Liver (tissue), 9 donors: ENCODE data around the gene IKBKG. TPM values are rescaled to one million over a fixed set of nuclear protein-coding genes. Genes with fewer than 3 reads are reported as not detected.

Experiments used
- DNase-seq: peaks from one replicate; pipeline ENCODE4 v3.0.0-alpha.2; 2017; ENCODE audit warnings: low spot score
- H3K27ac ChIP-seq, 2 donors: one replicate each; pipeline ENCODE4 v1.7.0; 2013; ENCODE audit warnings: inconsistent platforms in 2 of 2, low read length in 2 of 2, control low read depth in 1 of 2, low read depth in 1 of 2, mild to moderate bottlenecking in 1 of 2
- H3K27me3 ChIP-seq, 4 donors: one replicate each; pipeline versions ENCODE4 v1.6.1 to v1.7.0; 2013; ENCODE audit warnings: low read length in 3 of 4, inconsistent platforms in 1 of 4, mild to moderate bottlenecking in 1 of 4, moderate library complexity in 1 of 4; ENCODE audit not compliant: control insufficient read depth in 4 of 4, insufficient read depth in 4 of 4
- H3K36me3 ChIP-seq, 4 donors: one replicate each; pipeline versions ENCODE4 v1.6.1 to v1.7.0; 2013; ENCODE audit warnings: low read length in 3 of 4, mild to moderate bottlenecking in 3 of 4, low read depth in 1 of 4, moderate library complexity in 1 of 4; ENCODE audit not compliant: control insufficient read depth in 4 of 4, insufficient read depth in 3 of 4
- H3K4me1 ChIP-seq, 4 donors: one replicate each; pipeline versions ENCODE4 v1.6.1 to v1.7.0; 2013; ENCODE audit warnings: low read length in 3 of 4, mild to moderate bottlenecking in 3 of 4, moderate library complexity in 1 of 4; ENCODE audit not compliant: control insufficient read depth in 4 of 4, insufficient read depth in 4 of 4
- H3K4me3 ChIP-seq, 3 donors: one replicate each; pipeline versions ENCODE4 v1.6.1 to v1.7.0; 2013; ENCODE audit warnings: low read length in 3 of 3, control low read depth in 1 of 3, low read depth in 1 of 3, mild to moderate bottlenecking in 1 of 3
- H3K9ac ChIP-seq, 2 donors: one replicate each; pipeline ENCODE4 v1.7.0; 2013; ENCODE audit warnings: low read length in 2 of 2, mild to moderate bottlenecking in 2 of 2, moderate library complexity in 2 of 2, control low read depth in 1 of 2, low read depth in 1 of 2
- H3K9me3 ChIP-seq, 4 donors: one replicate each; pipeline versions ENCODE4 v1.6.1 to v1.7.0; 2013; ENCODE audit warnings: low read length in 3 of 4; ENCODE audit not compliant: control insufficient read depth in 4 of 4
- ATF3 ChIP-seq: IDR thresholded peaks from 2 replicates; pipeline ENCODE4 v1.6.1; 2016; ENCODE audit warnings: antibody characterized with exemption
- CTCF ChIP-seq: fragments of 150-350 bp; IDR thresholded peaks from 2 replicates; pipeline ENCODE4 v1.5.1; 2017; ENCODE audit warnings: improper control_type of control experiment, low read depth, low read length; ENCODE audit not compliant: missing input control
- EGR1 ChIP-seq, 2 donors: IDR thresholded peaks; 2 replicates each; pipeline ENCODE4 v1.6.1; 2016 to 2018; ENCODE audit warnings: antibody characterized with exemption in 2 of 2, low read depth in 2 of 2
- FOXA1 ChIP-seq: IDR thresholded peaks from 2 replicates; pipeline ENCODE4 v1.6.1; 2016; ENCODE audit warnings: antibody characterized with exemption
- FOXA2 ChIP-seq: IDR thresholded peaks from 2 replicates; pipeline ENCODE4 v1.6.1; 2016; ENCODE audit warnings: antibody characterized with exemption
- GABPA ChIP-seq, 2 donors: IDR thresholded peaks in 1 of 2; conservative IDR thresholded peaks in 1 of 2; 2 replicates each; pipeline ENCODE4 v1.6.1; 2016; ENCODE audit warnings: antibody characterized with exemption in 2 of 2, mild to moderate bottlenecking in 1 of 2, moderate library complexity in 1 of 2
- HNF4G ChIP-seq: IDR thresholded peaks from 2 replicates; pipeline ENCODE4 v1.6.1; 2016; ENCODE audit warnings: antibody characterized with exemption
- JUND ChIP-seq, 2 donors: IDR thresholded peaks; 2 replicates each; pipeline ENCODE4 v1.6.1; 2016; ENCODE audit warnings: antibody characterized with exemption in 2 of 2
- RAD21 ChIP-seq, 2 donors: IDR thresholded peaks; 2 replicates each; pipeline ENCODE4 v1.6.1; 2016; ENCODE audit warnings: antibody characterized with exemption in 2 of 2, mild to moderate bottlenecking in 2 of 2
- TAF1 ChIP-seq: conservative IDR thresholded peaks from 2 replicates; pipeline ENCODE4 v1.6.1; 2016; ENCODE audit warnings: antibody characterized with exemption, mild to moderate bottlenecking
- YY1 ChIP-seq: IDR thresholded peaks from 2 replicates; pipeline ENCODE4 v1.6.1; 2016; ENCODE audit warnings: antibody characterized with exemption, mild to moderate bottlenecking
- WGBS: extraction: QIAGEN DNeasy Blood & Tissue Kit; methylation state at CpG from one replicate; pipeline ENCODE4 v1.1.7; 2013; 5-methylcytosine and 5-hydroxymethylcytosine counted together
- polyA plus RNA-seq, 2 donors: library from polyadenylated mRNA; stranded (reverse) in 1 of 2; unstranded in 1 of 2; fragments of 200-250 nt in 1 of 2; fragments of >200 nt in 1 of 2; fragmentation: Nextera tagmentation in 1 of 2; extraction: Ambion mirVana in 1 of 2; gene quantifications; one replicate each; pipeline versions ENCODE4 v1.2.1 to v1.2.3, GENCODE V29; 2013 to 2015
- total RNA-seq, 2 donors: library from RNA; depleted of rRNA; stranded (reverse); fragments of >200 nt; gene quantifications; one replicate each; pipeline ENCODE4 v1.2.3, GENCODE V29; 2014
- TF ChIP-seq, protein P1 (sequence below): IDR thresholded peaks from 2 replicates; pipeline ENCODE4 v1.6.1; 2016; ENCODE audit warnings: antibody characterized with exemption
- TF ChIP-seq, protein P2 (sequence below): IDR thresholded peaks from 2 replicates; pipeline ENCODE4 v1.6.1; 2016; ENCODE audit warnings: antibody characterized with exemption
- donor health status: healthy.
- donor health status: healthy.
- donor health status: healthy.
- donor health status: healthy.
- donor health status: healthy.

IKBKG gene
- total and polyA plus RNA-seq, 4 donors = 17.1 to 74.1 (median 36.0) TPM

GRCh38 chrX:154507673-154508383, 39.6 kb upstream of the IKBKG start:
- TF ChIP-seq FOXA2 = no peak
- TF ChIP-seq HNF4G = no peak
- TF ChIP-seq FOXA1 = no peak
- no peak for TF ChIP-seq GABPA (IDR thresholded peaks at IDR 0.05 in 1 of 2, conservative IDR thresholded peaks at IDR 0.05 in 1 of 2)
- TF ChIP-seq TAF1 = no peak
- TF ChIP-seq ATF3 = no peak
- Histone ChIP-seq H3K27ac (no peak overlapping the region), H3K9me3 (peaks cover 0 to 3% (median 0%) of the 10 kb centered on the region in 4 donors), H3K9ac (no peak overlapping the region), H3K4me1 (peaks cover 0 to 4% (median 1%) of the 10 kb centered on the region in 4 donors), H3K36me3 (peaks cover 4 to 26% (median 5%) of the 10 kb centered on the region in 4 donors), H3K4me3 (no peak overlapping the region), H3K27me3 (no peaks in the 10 kb centered on the region)
- WGBS = 92% methylated on average over 24 of the region's 24 CpGs
- no peak for DNase-seq

DNA sequence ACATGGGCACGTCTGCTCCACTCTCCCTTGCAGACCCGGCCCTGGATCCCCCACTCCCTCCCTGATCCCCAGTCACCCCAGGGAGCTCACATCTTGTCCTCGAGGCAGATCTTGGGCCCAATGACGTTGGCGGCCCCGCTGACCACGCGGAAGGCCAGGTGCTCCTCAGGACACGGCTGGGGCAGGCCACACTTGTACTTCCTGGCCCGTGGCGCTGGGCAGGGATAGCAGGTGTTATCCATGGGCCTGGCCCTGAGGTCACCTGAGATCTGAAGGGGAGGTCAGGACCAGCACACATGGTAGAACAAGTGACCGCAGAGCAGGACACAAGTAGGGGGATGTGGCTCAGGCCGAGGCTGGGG, 39.1 kb upstream of the IKBKG start:
- TF ChIP-seq, protein P1, sequence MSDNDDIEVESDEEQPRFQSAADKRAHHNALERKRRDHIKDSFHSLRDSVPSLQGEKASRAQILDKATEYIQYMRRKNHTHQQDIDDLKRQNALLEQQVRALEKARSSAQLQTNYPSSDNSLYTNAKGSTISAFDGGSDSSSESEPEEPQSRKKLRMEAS = no peak
- TF ChIP-seq GABPA (IDR thresholded peaks at IDR 0.05 in 1 of 2, conservative IDR thresholded peaks at IDR 0.05 in 1 of 2) = no peak
- no peak for TF ChIP-seq JUND (IDR thresholded peaks at IDR 0.05)
- no peak for TF ChIP-seq HNF4G
- TF ChIP-seq FOXA1 = no peak
- no peak for TF ChIP-seq RAD21 (IDR thresholded peaks at IDR 0.05)
- no peak for TF ChIP-seq YY1

GRCh38 chrX:154509455-154509854, 38.0 kb upstream of the IKBKG start:
- peaks cover 0 to 3% (median 0%) of the 10 kb centered on the region in 4 donors for H3K9me3 ChIP-seq
- no peak overlapping the region for H3K4me3 ChIP-seq
- peaks cover 3 to 12% (median 5%) of the 10 kb centered on the region in 4 donors for H3K4me1 ChIP-seq
- no peak for DNase-seq
- no peak overlapping the region for H3K27ac ChIP-seq
- H3K27me3 ChIP-seq = no peaks in the 10 kb centered on the region
- H3K9ac ChIP-seq = no peak overlapping the region
- H3K36me3 ChIP-seq = peaks cover 4 to 26% (median 5%) of the 10 kb centered on the region in 4 donors
- TF ChIP-seq TAF1 = no peak
- no peak for TF ChIP-seq GABPA (IDR thresholded peaks at IDR 0.05 in 1 of 2, conservative IDR thresholded peaks at IDR 0.05 in 1 of 2)
- no peak for TF ChIP-seq EGR1 (IDR thresholded peaks at IDR 0.05; ENCODE audit: low read depth in 2 of 2)
- TF ChIP-seq, protein P2, sequence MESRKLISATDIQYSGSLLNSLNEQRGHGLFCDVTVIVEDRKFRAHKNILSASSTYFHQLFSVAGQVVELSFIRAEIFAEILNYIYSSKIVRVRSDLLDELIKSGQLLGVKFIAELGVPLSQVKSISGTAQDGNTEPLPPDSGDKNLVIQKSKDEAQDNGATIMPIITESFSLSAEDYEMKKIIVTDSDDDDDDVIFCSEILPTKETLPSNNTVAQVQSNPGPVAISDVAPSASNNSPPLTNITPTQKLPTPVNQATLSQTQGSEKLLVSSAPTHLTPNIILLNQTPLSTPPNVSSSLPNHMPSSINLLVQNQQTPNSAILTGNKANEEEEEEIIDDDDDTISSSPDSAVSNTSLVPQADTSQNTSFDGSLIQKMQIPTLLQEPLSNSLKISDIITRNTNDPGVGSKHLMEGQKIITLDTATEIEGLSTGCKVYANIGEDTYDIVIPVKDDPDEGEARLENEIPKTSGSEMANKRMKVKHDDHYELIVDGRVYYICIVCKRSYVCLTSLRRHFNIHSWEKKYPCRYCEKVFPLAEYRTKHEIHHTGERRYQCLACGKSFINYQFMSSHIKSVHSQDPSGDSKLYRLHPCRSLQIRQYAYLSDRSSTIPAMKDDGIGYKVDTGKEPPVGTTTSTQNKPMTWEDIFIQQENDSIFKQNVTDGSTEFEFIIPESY = no peak
- TF ChIP-seq CTCF = no peak
- over 99% methylated on average over 5 of the region's 5 CpGs for WGBS

More for the DNA sequence above, 39.1 kb upstream of the IKBKG start:
- WGBS = 93% methylated on average over 13 of the region's 13 CpGs
- Histone ChIP-seq H3K27ac (no peak overlapping the region), H3K9ac (no peak overlapping the region), H3K27me3 (no peaks in the 10 kb centered on the region), H3K4me3 (no peak overlapping the region), H3K36me3 (peaks cover 4 to 26% (median 5%) of the 10 kb centered on the region in 4 donors), H3K4me1 (peaks cover 0 to 7% (median 2%) of the 10 kb centered on the region in 4 donors), H3K9me3 (peaks cover 0 to 3% (median 0%) of the 10 kb centered on the region in 4 donors)
- DNase-seq = no peak
